HG03097 (cell line): Measurements from ENCODE around the gene IFITM5.
"Not testable (repeated sequence)": the region's sequence is repeated elsewhere in the genome, so short reads cannot be mapped to it uniquely, and the experiment has no call there.

Experiments
- ATAC-seq: cut with Tn5 transposase; IDR thresholded peaks from one replicate; pipeline ENCODE4 v1.9.1; 2021; ENCODE audit not compliant: unreplicated experiment, low FRiP score

Gene IFITM5

GRCh38 chr11:328516-329100 lies 29.3 kb upstream of the IFITM5 start:
- ATAC-seq, result not testable (repeated sequence)

GRCh38 chr11:328012-328411 lies 28.7 kb upstream of the IFITM5 start:
- no peak for ATAC-seq

- no peak for ATAC-seq
Observed at GRCh38 chr11:327581-327923, 28.2 kb upstream of the IFITM5 start.

GRCh38 chr11:326842-327580 lies 27.7 kb upstream of the IFITM5 start:
- peak; percentile 58 for ATAC-seq

GRCh38 chr11:326592-326841 lies 27.2 kb upstream of the IFITM5 start:
- ATAC-seq, result no peak

- ATAC-seq, result no peak
Observed at GRCh38 chr11:325796-326591, 26.7 kb upstream of the IFITM5 start.

- not testable (repeated sequence) for ATAC-seq
Observed at GRCh38 chr11:324593-325517, 25.5 kb upstream of the IFITM5 start.

- no peak for ATAC-seq
Observed at GRCh38 chr11:324156-324555, 24.8 kb upstream of the IFITM5 start.

GRCh38 chr11:319888-320273 lies 20.6 kb upstream of the IFITM5 start:
- not testable (repeated sequence) for ATAC-seq

GRCh38 chr11:319121-319887 lies 20.0 kb upstream of the IFITM5 start:
- peak; percentile 12 for ATAC-seq

- peak; percentile 39 for ATAC-seq
Observed at GRCh38 chr11:318405-319120, 19.2 kb upstream of the IFITM5 start.

- not testable (repeated sequence) for ATAC-seq
Observed at GRCh38 chr11:317668-318404, 18.5 kb upstream of the IFITM5 start.

- ATAC-seq, result no peak
Observed at GRCh38 chr11:316891-317301, 17.6 kb upstream of the IFITM5 start.

GRCh38 chr11:316031-316701 lies 16.8 kb upstream of the IFITM5 start:
- ATAC-seq, result no peak

- no peak for ATAC-seq
Observed at GRCh38 chr11:315516-315994, 16.2 kb upstream of the IFITM5 start.

GRCh38 chr11:315051-315481 lies 15.7 kb upstream of the IFITM5 start:
- no peak for ATAC-seq

GRCh38 chr11:314554-314875 lies 15.2 kb upstream of the IFITM5 start:
- not testable (repeated sequence) for ATAC-seq
